ENCODE results near the gene FAM222A.

The FAM222A gene

GRCh38 chr12:109804820-109805761, 91.5 kb downstream of the FAM222A start:
- peak; percentile 72 for DNase-seq

- no peak for DNase-seq
These were observed 94.5 kb downstream of the FAM222A start for GRCh38 chr12:109807954-109808643.

- no peak for DNase-seq
These were observed 95.4 kb downstream of the FAM222A start for GRCh38 chr12:109808876-109809646.

- DNase-seq = no peak
These were observed 97.5 kb downstream of the FAM222A start for GRCh38 chr12:109810954-109811623.

- peak; percentile 52 for DNase-seq
These were observed 98.0 kb downstream of the FAM222A start for GRCh38 chr12:109811624-109811995.

GRCh38 chr12:109813810-109814416, 100.3 kb downstream of the FAM222A start:
- DNase-seq = no peak

GRCh38 chr12:109814600-109815150, 101.0 kb downstream of the FAM222A start:
- DNase-seq = no peak

GRCh38 chr12:109815225-109815624, 101.6 kb downstream of the FAM222A start:
- DNase-seq = no peak

- DNase-seq = peak; percentile 38
These were observed 102.4 kb downstream of the FAM222A start for GRCh38 chr12:109815757-109816617.

GRCh38 chr12:109816870-109817269, 103.2 kb downstream of the FAM222A start:
- DNase-seq = no peak

GRCh38 chr12:109817627-109818231, 104.1 kb downstream of the FAM222A start:
- DNase-seq = peak; percentile 24

GRCh38 chr12:109818253-109818652, 104.6 kb downstream of the FAM222A start:
- DNase-seq = no peak

GRCh38 chr12:109818905-109819500, 105.4 kb downstream of the FAM222A start:
- DNase-seq = peak; percentile 54

Data from DMS53 (cell line).